SJSA1 (cell line): Measurements from ENCODE around the gene FAM184B. TPM values are rescaled to one million over a fixed set of nuclear protein-coding genes. Genes with fewer than 3 reads are reported as not detected.
"Not testable (repeated sequence)": the region's sequence is repeated elsewhere in the genome, so short reads cannot be mapped to it uniquely, and the experiment has no call there.

ENCODE experiments used
- DNase-seq, 2 experiments: peaks; one replicate each; pipeline ENCODE4 v3.0.0-alpha.2; 2015 to 2020; ENCODE audit warnings: low spot score in 2 of 2, low read depth in 1 of 2
- H3K27ac ChIP-seq: fragments of 250-450 bp; sonication (Bioruptor Pico); 2 replicates; pipeline ENCODE4 v1.5.1; 2020; ENCODE audit warnings: mild to moderate bottlenecking, moderate library complexity
- H3K27me3 ChIP-seq: fragments of 250-450 bp; sonication (Bioruptor Pico); replicated peaks from 2 replicates; pipeline ENCODE4 v1.5.1; 2020; ENCODE audit warnings: mild to moderate bottlenecking, moderate library complexity
- H3K36me3 ChIP-seq: fragments of 250-450 bp; sonication (Bioruptor Pico); 2 replicates; pipeline ENCODE4 v1.5.1; 2020; ENCODE audit warnings: mild to moderate bottlenecking
- H3K4me1 ChIP-seq: fragments of 250-450 bp; sonication (Bioruptor Pico); replicated peaks from 2 replicates; pipeline ENCODE4 v1.6.1; 2021; ENCODE audit warnings: mild to moderate bottlenecking
- H3K4me3 ChIP-seq: fragments of 250-450 bp; sonication (Bioruptor Pico); 2 replicates; pipeline ENCODE4 v1.5.1; 2020; ENCODE audit warnings: mild to moderate bottlenecking
- H3K9me3 ChIP-seq: fragments of 250-450 bp; sonication (Bioruptor Pico); replicated peaks from 2 replicates; pipeline ENCODE4 v1.5.1; 2020; ENCODE audit warnings: mild to moderate bottlenecking
- total RNA-seq: library from RNA; depleted of rRNA; stranded (reverse); fragments of >200 nt; shearing (Covaris generic); gene quantifications from 2 replicates; pipeline ENCODE4 v1.2.3, GENCODE V29; 2014

FAM184B gene
- total RNA-seq, 1 experiment from 2014 or later, result not detected

DNA sequence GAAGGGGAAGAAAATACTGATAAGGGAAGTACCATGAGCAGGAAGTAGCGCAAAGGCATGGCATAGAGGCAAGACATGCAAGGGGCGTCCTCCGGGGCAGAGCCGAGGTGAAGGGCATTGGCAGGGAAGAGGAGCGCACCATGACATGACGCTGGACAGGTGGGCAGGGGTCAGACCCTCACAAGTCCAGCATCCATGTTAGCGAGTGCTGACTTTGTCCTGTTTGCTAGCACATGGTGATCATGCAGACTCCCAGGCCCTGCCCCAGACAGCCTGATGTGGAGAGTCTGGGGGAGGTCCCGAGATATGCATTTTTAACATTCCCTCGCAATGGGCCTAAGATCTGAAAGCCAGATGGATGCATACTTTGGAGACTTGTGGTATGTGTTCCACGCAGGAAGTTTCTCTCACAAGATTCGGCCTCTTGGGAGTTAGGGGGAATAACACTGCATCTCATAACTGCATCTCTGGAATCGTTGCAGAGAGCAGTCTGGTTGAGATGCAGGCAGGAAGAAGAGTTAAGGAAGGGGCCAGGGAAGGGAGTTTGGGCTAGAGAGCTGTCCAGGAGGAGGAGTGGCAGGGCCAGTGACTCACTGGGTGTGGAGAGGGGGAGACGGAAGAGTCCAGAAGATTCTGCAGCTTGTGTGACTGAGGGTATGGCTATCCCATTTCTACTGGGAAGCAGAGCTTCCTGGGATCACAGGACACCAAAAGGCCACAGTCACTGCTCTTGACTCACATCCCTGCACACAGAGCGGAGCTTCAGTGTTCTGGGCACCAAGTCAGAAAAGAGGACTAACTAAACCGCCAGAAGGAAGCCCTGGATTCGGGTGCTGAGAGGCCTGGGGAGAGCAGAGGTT lies 59.7 kb downstream of the FAM184B start:
- Histone ChIP-seq H3K9me3 (no peaks in the 10 kb centered on the region), H3K27ac (no peak overlapping the region), H3K4me1 (no peaks in the 10 kb centered on the region), H3K4me3 (no peak overlapping the region), H3K36me3 (no peaks in the 10 kb centered on the region), H3K27me3 (no peaks in the 10 kb centered on the region)
- DNase-seq, result no peak

DNA sequence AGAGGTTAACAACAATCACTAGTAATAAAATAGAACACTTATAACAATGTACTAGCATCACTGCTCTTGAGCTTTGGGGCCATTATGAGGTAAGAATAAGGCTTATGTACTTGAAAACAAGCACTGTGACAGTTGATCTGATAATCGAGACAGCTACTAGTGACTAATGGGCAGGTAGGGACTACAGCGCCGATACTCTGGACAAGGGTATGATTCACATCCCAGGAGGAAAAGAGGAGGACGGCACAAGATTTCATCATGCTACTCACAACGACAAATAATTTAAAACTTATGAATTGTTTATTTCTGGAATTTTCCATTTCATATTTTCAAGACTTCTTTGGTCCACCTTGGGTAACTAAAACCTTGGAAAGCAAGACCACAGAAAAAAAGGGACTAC lies 62.3 kb downstream of the FAM184B start:
- H3K9me3 ChIP-seq, result no peaks in the 10 kb centered on the region
- no peak overlapping the region for H3K4me3 ChIP-seq
- DNase-seq, result no peak

DNA sequence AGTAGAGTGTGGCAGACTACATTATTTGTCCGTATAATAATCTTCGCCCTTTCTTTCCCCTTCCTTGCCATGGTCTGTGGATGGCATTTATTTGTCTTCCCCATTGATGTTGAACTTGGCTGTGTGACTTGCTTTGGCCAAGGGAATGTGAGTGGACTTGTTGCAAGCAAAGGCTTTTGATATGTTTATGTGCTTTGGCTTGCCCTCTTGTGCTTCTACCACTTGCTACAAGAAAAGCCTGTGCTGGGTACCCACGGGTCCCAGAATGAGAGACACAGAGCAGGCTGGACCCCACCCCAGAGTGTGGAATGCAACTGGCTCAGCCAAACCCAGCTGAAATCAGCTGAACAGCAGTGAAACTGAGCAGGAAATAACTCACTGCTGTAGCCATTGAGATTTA lies 63.0 kb downstream of the FAM184B start:
- Histone ChIP-seq H3K27ac (no peak overlapping the region), H3K4me1 (no peaks in the 10 kb centered on the region), H3K4me3 (no peak overlapping the region), H3K27me3 (no peaks in the 10 kb centered on the region), H3K9me3 (no peaks in the 10 kb centered on the region), H3K36me3 (no peaks in the 10 kb centered on the region)
- no peak for DNase-seq

More for the DNA sequence above, 62.3 kb downstream of the FAM184B start:
- H3K27ac ChIP-seq, result no peak overlapping the region
- no peaks in the 10 kb centered on the region for H3K4me1 ChIP-seq
- no peaks in the 10 kb centered on the region for H3K36me3 ChIP-seq
- no peaks in the 10 kb centered on the region for H3K27me3 ChIP-seq

DNA sequence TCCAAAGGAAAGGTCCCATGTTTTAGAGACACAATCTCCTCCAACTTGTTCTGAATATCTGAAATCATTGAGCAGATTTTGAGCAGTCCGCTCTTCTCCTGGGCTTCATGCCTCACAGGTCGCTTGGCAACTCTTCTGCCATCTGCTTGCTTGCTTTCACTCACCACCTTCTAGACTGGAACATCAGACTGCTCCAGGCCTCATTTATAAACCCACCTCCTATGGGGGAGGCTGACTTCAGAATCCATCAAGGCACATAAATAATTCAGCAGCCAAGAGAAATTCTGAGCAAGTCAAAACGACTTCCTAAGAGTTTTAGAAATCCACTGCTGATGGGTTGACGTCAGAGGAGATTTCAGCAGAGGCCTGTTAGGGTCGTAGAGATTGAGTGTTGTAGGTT lies 64.1 kb downstream of the FAM184B start:
- H3K36me3 ChIP-seq, result no peaks in the 10 kb centered on the region
- H3K27me3 ChIP-seq, result no peaks in the 10 kb centered on the region
- H3K4me1 ChIP-seq, result no peaks in the 10 kb centered on the region
- H3K4me3 ChIP-seq, result no peak overlapping the region
- H3K27ac ChIP-seq, result no peak overlapping the region
- no peak for DNase-seq
- no peaks in the 10 kb centered on the region for H3K9me3 ChIP-seq

DNA sequence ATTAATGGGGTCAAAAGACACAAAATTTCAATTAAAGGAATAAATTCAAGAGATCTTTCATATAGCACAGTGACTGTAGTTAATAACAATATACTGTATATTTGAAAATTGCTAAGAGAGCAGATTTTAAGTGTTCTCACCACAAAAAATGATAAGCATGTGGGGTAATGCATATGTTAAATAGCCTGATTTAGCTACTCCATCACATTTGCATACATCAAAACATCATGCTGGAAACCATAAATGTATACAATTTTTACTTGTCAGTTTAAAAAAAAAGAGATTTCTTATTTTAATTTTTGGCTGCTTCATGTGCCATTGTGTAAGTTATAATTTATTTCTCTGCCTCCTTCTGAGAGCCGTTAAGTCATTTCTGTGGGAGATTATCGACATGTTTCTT lies 65.9 kb downstream of the FAM184B start:
- no peaks in the 10 kb centered on the region for H3K36me3 ChIP-seq
- H3K9me3 ChIP-seq, result no peaks in the 10 kb centered on the region
- H3K27me3 ChIP-seq, result no peaks in the 10 kb centered on the region
- DNase-seq, result no peak
- no peak overlapping the region for H3K27ac ChIP-seq
- H3K4me3 ChIP-seq, result no peak overlapping the region
- no peaks in the 10 kb centered on the region for H3K4me1 ChIP-seq

DNA sequence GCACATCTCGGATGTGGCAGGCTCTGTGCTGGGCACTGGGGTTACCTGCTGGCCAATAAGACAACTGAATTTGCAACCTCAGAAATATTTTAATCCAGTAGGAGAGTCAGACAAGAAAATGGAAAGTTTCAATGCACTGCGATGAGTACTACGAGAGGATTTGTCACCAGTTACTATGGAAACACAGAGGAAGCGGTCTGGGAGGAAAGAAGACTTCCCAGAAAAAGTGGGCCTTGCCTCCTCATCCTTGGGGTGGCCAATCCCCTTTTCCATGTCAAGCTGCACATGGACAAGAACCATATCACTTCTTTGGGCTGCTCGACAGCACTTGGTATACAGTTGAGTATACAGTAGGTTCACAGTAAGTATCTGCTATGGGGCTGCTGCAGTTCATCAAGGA lies 67.6 kb downstream of the FAM184B start:
- Histone ChIP-seq H3K9me3 (no peaks in the 10 kb centered on the region), H3K4me1 (no peaks in the 10 kb centered on the region), H3K4me3 (no peak overlapping the region), H3K36me3 (no peaks in the 10 kb centered on the region), H3K27ac (no peak overlapping the region), H3K27me3 (no peaks in the 10 kb centered on the region)
- DNase-seq, result no peak

DNA sequence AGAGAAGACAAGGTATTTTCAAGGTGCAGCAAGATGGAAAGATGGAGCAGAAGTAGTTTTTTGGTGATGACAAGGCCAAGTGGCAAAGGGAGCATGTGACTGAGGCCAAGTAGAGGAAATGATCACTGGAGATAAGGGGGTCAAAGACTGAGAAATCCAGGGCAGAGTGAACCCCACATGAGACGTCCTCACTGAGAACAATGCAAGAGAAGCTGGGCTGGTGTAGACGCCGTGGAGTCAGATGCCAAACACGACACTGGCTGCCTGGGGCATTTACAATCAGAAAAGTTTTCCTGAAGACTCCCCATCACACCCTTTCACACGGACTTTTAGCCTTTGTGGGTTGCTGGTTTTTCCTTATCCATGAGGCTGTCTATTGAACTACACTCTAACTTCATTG lies 69.3 kb downstream of the FAM184B start:
- Histone ChIP-seq H3K4me3 (no peak overlapping the region), H3K4me1 (no peaks in the 10 kb centered on the region), H3K27me3 (no peaks in the 10 kb centered on the region), H3K36me3 (no peaks in the 10 kb centered on the region), H3K9me3 (no peaks in the 10 kb centered on the region), H3K27ac (no peak overlapping the region)
- no peak for DNase-seq

DNA sequence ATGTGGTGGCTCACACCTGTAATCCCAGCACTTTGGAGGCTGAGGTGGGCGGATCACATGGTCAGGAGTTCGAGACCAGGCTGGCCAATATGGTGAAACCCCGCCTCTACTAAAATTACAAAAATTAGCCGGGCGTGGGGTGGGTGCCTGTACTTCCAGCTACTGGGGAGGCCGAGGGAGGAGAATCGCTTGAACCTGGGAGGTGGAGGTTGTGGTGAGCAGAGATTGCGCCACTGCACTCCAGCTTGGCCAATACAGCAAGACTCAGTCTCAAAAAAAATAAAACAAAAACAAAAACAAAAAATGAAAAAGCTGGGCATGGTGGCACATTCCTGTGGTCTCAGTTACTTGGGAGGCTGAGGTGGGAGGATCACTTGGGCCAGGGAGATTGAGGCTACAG lies 70.2 kb downstream of the FAM184B start:
- H3K36me3 ChIP-seq, H3K27me3 ChIP-seq, H3K4me3 ChIP-seq, H3K27ac ChIP-seq, H3K9me3 ChIP-seq, DNase-seq, H3K4me1 ChIP-seq: not testable (repeated sequence)

DNA sequence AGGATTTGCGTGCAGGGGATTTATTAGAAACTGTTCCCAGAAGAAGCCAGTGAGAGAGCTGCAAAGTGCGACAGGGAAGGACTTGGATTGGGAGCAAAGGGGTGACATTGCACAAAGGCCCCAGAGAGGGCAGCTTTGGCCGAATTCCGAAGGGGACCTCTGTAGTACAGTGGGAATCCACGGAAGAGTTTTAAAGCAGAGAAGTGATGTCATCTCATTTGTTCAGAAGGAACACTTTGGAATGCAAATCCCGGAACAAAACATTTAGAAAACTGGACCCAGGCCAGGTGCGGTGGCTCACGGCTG lies 71.7 kb downstream of the FAM184B start:
- no peak overlapping the region for H3K4me3 ChIP-seq
- H3K27ac ChIP-seq, result no peak overlapping the region
- no peak for DNase-seq
- H3K9me3 ChIP-seq, result no peaks in the 10 kb centered on the region
- H3K36me3 ChIP-seq, result no peaks in the 10 kb centered on the region
- H3K27me3 ChIP-seq, result no peaks in the 10 kb centered on the region
- no peaks in the 10 kb centered on the region for H3K4me1 ChIP-seq

DNA sequence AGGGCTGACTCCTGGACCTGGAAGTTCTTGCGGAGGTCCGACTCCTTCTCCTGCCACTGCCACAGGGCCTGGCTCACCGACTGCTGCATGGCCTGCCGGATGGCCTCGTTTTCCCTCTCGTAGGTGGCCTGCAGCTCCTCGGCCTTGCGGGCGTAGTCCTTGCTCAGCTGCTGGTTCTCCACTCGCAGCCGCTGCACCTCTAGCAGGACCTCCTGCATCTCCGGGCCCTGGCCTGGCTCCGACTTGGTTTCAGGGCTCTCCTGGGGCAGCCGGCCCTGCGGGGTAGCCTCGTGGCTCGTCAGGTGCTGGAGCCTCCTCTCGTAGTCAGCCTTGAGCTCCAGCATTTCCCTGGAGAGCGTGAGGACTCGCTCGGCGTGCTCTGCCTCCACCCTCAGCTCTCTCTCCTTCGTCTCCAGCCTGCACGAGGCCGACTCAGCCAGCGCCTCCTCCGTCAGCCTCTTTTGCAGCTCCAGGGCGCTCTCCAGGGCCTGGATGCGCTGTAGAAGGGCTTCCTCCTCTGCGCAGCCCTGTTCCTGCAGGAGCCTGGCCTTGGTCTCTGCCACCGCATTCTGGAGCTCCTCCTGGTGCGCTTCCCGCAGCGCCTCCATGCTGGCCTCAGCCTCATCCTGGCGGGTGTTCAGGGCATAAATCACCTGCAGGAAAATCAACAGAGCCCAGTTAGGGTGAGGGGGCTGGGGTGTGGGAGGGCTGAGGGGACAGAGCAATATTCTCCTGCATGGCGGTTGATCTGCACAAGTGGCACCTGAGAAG lies 72.2 kb downstream of the FAM184B start:
- H3K4me1 ChIP-seq, result no peaks in the 10 kb centered on the region
- no peaks in the 10 kb centered on the region for H3K27me3 ChIP-seq
- H3K36me3 ChIP-seq, result no peaks in the 10 kb centered on the region
- H3K4me3 ChIP-seq, result no peak overlapping the region
- no peak for DNase-seq
- no peak overlapping the region for H3K27ac ChIP-seq
- H3K9me3 ChIP-seq, result no peaks in the 10 kb centered on the region

DNA sequence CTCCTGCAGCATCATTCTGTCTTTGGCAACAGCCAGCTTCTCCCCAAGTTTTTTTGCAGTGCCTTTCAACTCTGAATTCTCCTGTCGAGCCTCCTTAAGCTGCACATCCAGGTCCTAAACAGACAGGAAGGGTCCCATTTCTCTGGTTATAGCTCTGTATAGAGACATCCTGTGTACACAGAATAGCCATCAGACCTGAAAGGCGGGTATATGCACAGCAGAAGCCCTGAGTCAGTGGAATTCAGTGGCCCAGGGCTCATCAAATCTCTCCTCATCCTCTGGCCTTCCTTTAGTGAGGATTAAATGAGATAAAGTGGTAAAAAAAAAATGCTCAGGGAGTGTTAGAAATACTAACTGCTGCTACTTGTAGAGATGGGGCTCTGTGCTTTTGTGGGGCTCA lies 73.8 kb downstream of the FAM184B start:
- Histone ChIP-seq H3K4me3 (no peak overlapping the region), H3K4me1 (no peaks in the 10 kb centered on the region), H3K27ac (no peak overlapping the region), H3K9me3 (no peaks in the 10 kb centered on the region), H3K36me3 (no peaks in the 10 kb centered on the region), H3K27me3 (no peaks in the 10 kb centered on the region)
- DNase-seq, result no peak

DNA sequence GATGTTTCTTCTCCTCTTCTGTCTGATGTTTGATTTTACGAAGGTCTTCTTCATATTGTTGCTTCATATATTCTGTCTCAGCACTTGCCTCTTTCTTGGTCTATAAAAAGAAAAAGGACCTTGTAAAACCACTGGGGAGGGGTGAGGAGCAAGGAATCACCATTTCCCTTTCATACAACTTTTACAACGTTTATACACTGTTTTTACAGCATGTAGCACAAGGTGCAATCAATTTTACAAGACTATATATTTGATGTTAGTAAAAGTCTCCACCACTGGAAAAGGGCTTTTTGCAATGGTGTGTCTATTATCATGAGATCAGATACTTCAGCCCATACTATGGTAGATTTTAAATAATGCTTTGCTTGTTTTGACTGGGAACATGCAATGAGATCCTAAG lies 76.3 kb downstream of the FAM184B start:
- Histone ChIP-seq H3K36me3 (no peaks in the 10 kb centered on the region), H3K27me3 (no peaks in the 10 kb centered on the region), H3K4me3 (no peak overlapping the region), H3K4me1 (no peaks in the 10 kb centered on the region), H3K27ac (no peak overlapping the region), H3K9me3 (no peaks in the 10 kb centered on the region)
- no peak for DNase-seq

DNA sequence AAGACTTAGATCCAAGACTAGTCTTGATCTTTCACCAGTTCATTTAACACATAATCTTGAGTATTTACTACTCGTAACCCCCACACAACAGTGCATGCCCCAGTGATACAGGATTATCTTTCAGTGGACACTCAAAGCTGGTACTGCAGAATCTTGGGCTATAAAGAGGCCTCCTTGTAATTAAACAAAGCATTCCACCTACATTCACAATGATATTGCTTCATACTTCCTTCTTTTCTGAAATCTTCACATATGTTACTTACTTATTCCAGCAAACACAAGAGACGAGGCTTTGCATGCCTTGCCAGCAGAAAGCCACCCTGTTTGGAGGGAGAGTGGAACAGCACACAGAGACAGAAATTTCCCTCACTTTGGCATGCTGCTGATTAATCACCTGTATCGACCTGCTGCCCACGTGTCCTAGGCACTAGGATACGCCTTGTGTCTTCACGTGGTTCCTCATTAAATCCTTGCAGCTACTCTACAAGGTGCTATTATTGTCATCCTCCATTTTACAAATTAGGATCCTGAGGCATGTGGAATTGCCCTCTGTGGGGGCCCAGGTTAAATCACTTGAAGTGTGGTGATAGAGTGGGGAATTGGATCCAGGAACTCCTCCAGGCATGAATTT lies 77.3 kb downstream of the FAM184B start:
- Histone ChIP-seq H3K36me3 (no peaks in the 10 kb centered on the region), H3K4me1 (no peaks in the 10 kb centered on the region), H3K27ac (no peak overlapping the region), H3K27me3 (no peaks in the 10 kb centered on the region), H3K9me3 (no peaks in the 10 kb centered on the region), H3K4me3 (no peak overlapping the region)
- no peak for DNase-seq

DNA sequence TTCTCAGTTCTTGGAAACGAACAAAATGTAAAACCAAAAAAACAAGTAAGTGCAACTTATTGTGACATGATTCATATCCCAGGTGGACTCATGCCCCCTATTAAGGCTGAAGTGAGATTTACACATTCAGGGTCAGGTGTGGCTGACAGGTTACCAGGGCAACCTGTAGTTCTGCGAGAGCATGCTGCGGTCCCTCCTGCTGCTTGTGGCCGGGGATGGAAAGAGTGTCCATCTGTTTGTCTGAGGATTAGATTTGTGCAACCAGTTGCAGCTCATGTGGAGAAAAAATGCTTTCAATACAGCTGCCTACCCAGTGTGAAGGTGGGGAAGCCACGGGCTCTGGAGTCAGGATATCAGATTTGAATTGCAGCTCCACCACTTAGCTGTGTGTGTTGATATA lies 78.8 kb downstream of the FAM184B start:
- Histone ChIP-seq H3K36me3 (no peaks in the 10 kb centered on the region), H3K27ac (no peak overlapping the region), H3K4me1 (no peaks in the 10 kb centered on the region), H3K4me3 (no peak overlapping the region), H3K27me3 (no peaks in the 10 kb centered on the region), H3K9me3 (no peaks in the 10 kb centered on the region)
- no peak for DNase-seq
